IPS-NIHi7 (cell line): ENCODE data around the gene DDX3X.
"Not testable (repeated sequence)": the region's sequence is repeated elsewhere in the genome, so short reads cannot be mapped to it uniquely, and the experiment has no call there.

Experiments
- DNase-seq: peaks from one replicate; pipeline ENCODE4 v3.0.0; 2012; ENCODE audit warnings: mixed read lengths; ENCODE audit errors: extremely low spot score

DDX3X gene

DNA sequence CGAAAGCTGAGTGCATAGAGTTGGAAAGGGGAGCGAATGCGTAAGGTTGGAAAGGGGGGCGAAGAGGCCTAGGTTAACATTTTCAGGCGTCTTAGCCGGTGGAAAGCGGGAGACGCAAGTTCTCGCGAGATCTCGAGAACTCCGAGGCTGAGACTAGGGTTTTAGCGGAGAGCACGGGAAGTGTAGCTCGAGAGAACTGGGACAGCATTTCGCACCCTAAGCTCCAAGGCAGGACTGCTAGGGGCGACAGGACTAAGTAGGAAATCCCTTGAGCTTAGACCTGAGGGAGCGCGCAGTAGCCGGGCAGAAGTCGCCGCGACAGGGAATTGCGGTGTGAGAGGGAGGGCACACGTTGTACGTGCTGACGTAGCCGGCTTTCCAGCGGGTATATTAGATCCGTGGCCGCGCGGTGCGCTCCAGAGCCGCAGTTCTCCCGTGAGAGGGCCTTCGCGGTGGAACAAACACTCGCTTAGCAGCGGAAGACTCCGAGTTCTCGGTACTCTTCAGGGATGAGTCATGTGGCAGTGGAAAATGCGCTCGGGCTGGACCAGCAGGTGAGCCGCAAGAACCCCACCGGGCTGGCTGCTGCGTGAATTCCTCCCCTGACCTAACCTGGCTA lies at the start of gene DDX3X:
DDX3X (plus strand) TSS at position 419 of the 619 bp plus-strand sequence; CDS start at position 510, 91 bp downstream.
- DNase-seq = peak; percentile 49

DNA sequence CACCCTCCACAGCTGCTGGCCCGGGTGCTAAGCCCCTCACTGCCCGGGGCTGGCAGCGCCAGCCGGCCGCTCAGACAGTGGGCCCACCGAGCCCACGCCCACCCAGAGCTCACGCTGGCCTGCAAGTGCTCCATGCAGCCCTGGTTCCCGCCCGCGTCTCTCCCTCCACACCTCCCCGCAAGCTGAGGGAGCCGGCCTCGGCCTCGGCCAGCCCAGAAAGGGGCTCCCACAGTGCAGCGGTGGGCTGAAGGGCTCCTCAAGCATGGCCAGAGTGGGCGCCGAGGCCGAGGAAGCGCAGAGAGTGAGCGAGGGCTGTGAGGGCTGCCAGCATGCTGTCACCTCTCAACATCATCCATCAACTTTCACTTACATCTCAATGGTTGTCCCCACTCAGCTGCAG lies 48.0 kb upstream of the DDX3X start:
- not testable (repeated sequence) for DNase-seq

DNA sequence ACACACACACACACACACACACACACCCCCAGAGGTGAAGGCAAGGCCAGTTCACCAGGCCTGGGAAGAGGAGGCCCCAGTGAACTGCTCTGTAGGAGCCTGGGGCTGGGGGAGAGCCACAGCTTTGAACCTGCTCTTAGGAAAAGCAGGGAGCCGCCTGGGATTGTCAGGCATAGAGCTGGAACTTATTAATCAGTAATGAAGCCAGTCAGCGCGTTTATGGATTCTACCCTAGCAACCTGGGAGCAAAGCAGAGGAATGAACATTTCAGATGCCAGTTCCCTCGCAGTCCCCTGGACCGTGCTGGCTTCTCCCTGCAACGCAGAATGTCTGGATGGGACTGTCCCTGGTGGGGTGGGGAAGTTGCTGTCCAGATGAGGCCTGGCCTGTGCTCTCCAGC lies 45.3 kb upstream of the DDX3X start:
- DNase-seq = no peak

DNA sequence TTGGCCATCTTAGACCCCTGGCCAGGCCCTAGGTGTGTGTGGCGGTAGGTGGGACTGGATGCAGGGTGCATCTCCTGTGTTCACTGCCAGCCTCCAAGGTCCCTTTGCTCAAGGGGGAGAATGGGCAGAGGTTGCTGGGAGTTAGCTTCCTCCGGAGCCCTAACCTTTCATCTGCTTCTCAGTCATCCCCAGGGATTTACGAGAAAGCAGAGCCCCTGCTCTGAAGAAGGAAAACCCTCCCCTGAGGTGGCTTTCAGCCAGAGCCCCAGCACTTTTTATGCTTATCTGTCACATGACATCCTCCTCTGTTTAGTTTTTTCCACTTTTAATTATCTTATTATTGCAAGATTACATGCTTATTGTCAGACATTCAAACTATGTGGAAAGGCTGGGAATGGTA lies 44.9 kb upstream of the DDX3X start:
- DNase-seq = no peak

DNA sequence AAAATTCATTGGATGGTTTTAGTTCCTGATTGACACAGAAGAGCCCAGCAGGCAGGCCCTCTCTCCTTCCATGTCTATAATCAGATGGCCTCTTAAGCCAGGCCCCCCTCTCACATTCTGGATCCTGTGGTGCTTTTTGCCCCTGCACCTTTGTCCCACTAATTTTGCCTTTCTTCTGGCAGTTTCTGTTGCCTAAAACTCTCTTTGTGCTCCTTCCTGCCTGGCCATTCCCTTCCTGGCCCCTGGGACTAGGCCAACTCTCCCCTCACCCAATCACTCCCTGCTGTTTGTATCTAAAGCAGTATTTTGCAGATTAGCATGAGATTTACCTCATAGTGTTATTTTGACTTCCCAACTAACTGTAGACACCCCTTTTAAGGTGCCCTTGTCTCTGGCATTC lies 42.7 kb upstream of the DDX3X start:
- no peak for DNase-seq

DNA sequence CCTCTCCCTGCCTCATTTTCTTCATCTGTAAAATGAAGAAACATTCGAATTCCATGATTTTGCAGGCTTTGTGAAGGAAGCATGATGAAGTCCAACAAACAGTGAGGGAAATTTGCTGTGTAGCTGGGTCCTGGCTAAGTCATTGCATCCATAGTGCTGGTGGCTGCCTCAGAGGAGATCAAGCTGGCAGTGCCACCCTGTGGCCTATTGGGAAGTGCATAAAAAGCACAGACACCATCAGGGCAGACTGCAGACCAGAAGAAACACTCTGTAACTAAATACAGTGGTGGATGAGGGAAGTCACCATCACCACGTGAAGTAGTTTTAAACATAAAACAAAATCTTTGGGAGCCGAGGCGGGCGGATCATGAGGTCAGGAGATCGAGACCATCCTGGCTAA lies 40.7 kb upstream of the DDX3X start:
- no peak for DNase-seq

DNA sequence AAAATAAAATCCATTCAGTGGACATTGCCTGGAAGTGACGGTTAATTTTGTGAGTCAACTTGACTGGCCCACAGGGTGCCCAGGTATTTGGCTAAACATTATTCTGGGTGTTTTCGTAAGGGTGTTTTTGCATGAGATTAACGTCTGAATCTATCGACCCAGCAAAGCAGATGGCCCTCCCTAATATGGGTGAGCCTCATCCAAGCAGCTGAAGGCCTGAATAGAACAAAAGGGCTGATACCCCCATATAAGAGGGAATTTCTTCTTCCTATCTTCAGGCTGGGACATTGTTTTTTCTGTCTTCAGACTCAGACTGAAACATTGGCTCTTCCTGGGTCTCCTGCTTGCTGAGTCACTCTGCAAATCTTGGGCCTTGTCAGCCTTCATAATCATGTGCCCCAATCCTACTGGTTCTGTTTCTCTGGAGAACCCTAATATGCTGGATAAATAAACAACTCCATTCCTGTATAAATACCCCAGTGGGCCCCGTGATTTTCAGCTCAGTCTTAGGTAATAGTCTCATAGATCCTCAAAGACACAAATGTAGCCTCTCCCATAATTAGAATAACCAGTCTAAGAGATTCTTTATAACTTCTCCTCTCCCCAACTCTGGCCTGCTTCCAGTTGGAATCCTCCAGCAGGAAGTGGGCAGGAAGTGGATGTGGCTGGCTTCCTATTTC lies 33.1 kb upstream of the DDX3X start:
- no peak for DNase-seq

DNA sequence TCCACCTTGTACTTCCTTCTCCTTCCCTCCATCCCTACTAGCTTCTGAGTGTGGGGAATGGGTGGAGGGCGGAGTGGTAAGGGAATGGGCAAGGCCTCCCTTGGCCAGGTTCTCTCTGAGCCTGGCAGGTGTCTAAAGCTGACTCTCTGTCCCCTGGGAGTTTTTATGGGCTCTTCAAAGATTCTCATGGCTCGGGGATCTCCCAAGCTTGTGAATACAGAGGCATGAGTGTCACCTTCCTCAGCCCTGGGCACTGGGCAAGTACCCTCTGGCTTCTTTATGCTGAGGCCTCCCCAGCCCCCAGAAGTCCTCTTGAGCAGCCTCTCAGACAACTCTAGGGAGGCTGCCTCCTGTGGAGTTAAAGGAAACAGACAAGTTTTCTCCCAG lies 32.5 kb upstream of the DDX3X start:
- no peak for DNase-seq

DNA sequence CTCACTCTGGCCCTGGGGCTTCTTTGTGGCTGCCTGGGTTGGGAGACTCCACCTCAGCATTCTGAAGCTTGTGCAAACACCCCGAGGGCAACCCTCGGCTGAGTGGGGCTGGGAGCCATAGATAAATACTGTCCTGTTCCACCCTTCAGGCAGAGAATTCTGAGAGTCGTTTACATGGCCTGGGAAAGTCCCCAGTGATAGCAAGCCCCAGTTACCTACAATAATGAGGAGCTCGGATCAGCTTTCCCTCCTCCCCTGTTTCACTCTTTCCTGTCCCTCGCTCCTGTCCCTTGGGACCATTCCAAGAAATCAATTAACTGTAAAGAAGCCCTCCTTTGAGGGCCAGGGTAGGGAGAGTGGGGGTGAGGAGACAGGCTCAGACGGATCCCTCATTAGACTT lies 31.6 kb upstream of the DDX3X start:
- no peak for DNase-seq

DNA sequence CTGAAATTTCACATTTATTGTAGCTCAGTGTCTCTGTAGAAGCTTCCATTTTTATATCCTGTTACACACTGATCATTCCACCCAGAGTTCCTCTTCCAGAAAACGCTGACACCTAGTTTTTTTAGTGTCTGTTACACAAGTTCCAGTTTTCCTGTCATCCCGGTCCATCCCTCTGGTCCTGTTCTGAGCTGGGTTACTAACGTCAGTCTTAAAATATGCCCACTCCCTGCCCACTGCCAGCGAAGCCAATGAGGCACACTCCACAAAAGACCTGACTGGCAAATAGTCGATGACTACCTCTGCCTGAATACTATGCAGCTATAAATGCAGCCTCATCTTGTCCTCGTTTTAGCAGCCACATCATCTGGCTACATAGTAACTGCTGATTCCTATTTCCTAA lies 30.9 kb upstream of the DDX3X start:
- no peak for DNase-seq

DNA sequence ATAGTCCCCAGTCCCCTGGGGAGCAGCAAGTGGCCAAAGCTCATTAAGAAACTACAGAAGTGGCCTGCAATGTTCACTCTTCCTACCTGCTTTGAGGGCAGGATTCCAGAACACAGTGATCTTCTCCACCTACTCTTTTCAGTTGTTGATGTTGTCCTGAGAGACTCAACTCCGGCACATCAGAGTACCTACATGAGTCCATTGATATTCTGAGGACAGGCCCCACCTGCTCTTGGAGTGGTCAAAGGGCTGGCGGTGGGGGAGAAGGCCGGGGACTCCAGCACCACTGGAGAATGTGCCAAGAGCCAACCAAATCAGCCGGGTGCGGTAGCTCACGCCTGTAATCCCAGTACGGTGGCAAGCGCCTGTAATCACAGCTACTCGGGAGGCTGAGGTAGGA lies 29.8 kb upstream of the DDX3X start:
- DNase-seq = no peak

DNA sequence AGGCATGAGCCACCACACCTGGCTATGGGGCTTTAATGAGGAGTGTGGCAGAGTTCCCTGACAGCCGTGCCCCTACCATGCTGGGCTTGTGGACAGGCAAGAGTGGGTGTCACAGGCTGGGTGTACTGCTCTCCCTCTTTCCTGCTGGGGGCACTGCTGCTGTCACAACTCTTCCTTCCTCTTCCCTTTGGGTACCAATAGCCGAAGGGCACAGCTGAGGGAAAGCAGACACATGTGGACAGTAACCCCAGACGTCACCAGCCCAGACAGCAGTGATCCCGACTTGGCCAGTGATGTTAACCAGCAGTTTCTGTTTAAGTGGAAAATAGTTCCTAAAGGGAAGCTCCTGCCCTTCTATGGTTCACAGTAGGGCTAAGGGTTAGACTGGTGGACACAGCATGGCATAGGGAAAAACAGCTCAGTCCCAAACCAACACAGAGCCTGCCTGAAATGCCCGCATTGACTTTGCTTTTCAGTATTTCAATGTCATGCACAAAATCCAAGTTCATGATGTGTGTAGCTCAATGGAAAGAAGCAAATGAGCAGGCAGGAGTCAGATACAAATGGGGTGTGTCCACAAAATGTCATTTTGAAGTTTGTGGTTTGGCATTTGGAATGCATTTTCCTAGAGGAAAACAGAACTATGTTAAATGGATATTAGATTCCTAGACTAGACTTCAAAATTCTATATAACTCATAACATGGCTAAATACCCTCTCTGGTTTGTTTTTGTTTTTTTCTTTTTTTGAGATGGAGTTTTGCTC lies 24.9 kb upstream of the DDX3X start:
- no peak for DNase-seq

DNA sequence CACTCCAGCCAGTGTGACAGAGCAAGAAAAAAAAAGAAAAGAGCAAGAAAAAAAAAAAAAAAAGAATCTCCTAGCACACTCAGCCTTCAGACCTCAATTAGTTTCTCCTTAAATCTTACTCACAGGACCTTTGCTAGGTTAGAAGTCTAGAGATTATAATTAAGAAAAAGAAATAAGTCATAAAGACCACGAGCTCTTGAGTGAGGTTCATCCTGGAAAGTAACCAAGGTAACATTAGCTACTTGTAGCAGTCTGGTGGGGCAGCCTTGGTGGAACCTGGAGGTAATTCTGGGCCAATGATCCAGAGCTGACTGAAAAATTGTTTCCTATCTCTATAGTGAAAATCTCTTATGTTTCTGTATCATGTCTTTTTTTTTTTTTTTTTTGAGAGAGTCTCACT lies 21.2 kb upstream of the DDX3X start:
- no peak for DNase-seq

DNA sequence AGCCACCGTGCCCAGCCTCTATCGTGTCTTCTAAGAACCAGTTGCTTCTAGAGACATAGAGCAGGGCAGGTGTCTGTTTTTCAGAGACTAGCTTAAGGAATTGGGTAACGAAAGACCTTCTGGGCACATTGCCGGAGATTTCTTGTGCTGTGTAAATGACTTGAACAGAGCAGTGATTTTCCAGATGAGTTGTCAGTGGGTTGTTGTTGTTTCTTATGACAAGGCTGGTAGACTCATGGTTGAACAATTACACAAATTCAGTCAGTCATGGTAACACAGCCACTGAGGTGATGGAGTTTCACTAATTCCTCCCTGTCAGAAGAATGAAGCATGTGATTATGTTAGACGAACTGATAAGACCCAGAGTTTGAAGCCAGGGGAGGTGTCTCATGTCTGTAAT lies 20.5 kb upstream of the DDX3X start:
- DNase-seq = no peak

DNA sequence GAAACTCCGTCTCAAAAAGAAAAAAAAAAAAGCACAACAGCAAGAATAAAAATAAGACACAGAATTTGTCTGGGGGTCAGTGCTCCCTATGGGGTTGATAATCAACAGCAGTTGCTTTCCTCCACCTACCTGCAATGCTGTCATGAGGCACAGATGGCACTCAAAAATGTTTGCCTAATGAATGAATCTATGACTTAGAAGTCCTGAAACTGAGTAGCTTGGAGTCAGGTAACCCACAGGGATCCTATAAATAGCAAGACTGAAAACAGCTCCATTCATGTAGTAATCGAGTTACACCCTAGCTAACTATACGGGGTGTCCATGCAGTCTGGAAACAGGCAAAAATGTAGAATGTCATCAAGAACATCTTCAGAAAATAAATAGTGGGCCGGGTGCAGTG lies 19.8 kb upstream of the DDX3X start:
- DNase-seq = no peak

DNA sequence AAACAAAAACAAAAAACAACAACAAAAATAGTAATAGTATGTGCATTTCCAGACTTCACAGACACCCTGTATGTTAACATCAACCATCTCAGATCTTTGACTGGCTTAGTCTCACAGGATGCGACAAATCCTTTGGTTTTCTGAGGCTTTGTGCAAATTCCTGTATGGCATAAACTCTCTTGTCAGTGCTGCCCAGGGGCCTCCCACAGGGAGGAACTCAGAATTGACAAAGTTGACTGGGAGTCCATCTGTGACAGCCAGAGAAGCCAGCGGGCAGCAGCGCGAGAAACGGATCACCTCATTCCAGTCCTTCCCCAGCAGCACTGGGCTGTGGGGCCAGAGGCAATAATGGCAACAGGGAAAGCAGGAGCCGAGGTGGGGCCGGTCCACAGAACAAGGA lies 19.1 kb upstream of the DDX3X start:
- DNase-seq = no peak

DNA sequence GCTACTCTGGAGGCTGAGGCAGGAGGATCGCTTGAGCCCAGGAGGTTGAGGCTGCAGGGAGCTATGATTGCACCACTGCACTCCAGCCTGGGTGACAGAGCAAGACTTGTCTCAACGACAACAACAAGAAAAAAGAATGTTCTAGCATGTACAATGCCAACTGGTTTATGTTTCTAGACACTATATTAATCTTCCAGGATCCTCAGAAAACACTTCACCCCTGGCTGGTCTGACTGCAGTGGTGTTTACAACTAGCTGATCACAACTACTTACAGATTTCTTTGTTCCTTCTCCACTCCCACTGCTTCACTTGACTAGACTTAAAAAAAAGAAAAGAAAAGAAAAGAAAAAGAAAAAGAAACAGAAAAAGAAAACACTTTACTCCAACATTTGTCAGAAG lies 17.7 kb upstream of the DDX3X start:
- not testable (repeated sequence) for DNase-seq

DNA sequence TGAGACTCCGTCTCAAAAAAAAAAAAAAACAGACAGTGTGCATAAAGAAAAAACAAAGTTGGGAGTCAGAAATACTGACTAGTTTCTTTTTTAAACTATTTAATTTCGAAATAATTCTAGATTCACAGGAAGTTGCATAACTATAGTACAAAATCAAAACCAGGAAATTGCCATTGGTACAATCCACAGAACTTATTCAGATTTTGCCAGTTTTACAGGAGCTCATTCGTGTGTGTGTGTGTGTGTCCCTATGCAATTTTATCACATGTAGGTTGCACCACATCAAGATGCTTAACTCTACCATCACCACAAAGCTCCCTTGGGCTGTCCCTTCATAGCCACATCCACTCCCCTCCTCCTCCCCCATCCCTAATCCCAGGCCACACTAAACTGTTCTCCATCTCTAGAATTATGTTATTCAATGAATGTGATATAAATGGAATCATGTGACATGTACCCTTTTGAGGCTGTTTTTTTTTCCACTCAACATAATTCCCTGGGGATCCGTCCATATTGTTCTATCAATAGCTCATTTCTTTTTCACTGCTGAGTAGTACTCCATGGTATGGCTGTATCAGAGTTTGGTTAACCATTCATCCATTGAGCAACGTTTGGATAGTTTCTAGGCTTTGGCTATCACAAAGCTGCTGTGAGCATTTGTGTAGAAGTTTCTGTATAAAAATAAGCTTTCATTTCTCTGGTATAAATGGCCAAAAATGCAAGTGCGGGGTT lies 16.3 kb upstream of the DDX3X start:
- DNase-seq = no peak

DNA sequence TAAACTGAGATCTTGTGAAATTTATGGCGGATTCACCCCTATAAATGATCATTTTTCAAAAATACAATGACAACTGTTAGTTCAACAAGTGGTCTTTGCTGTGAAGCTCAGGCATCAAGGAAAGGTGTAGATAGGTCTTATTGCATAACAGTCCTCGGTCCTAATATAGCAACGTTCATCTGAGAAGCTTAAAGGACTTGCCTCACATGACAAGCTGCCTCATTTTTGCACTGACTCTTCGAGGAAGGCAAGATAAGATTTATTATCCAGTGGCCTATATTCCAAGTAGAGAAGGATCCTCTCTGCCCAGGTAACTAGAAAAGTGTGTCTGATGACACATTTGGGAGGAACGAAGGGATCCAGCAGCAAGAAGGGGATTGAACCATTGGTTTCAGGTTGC lies 13.6 kb upstream of the DDX3X start:
- DNase-seq = no peak

DNA sequence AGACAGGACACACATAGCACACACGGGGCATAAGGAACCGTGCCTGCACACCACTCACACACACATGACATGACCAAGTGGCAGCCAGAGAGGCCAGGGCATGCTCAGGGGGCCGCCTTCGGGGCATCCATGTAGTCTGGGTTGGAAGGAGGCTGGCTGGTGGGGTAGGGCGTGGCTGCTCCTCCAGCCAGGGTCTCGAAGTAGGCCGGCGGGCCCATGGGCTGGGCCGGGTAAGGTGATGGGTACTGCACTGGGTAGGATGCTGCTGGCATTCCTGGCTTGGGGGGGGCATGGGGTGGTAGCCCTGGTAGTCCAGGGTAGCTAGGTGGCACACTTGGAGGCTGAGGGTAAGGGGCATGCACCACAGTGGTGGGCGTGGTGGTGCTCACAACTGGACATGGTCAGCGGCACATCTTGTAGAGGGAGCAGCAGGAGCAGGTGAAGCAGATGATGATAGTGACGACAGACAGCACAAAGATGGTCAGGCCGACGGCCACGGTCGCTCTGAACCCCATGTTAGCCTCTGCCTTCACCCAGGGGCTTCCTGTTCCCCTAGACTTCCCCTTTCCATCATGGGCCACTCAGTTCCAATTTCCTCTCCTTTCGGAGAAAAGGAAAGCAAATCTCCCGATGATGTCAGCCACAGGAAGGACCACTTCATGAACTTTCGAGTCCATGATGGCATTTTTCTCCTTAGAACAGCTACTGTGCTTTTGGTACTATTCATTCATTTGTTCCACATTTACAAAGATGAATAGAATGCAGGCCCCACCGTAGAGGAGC lies 10.9 kb upstream of the DDX3X start:
- DNase-seq = no peak

DNA sequence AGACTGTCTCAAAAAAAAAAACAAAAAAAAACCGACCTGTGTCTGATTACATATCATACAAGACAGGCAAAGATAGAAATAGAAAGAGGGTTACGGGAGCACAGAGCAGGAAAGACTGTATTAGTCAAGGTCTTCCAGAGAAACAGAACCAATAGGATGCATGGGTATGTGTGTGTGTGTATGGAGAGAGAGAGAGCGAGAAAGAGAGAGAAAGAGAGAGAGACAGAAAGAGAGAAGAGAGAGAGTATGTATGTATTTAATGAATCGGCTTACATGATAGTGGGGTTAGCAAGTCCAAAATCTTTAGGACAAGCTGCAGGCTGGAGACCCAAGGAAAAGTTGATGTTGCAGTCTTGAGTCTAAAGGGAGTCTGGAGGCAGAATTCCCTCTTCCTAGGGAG lies 7.5 kb upstream of the DDX3X start:
- no peak for DNase-seq

DNA sequence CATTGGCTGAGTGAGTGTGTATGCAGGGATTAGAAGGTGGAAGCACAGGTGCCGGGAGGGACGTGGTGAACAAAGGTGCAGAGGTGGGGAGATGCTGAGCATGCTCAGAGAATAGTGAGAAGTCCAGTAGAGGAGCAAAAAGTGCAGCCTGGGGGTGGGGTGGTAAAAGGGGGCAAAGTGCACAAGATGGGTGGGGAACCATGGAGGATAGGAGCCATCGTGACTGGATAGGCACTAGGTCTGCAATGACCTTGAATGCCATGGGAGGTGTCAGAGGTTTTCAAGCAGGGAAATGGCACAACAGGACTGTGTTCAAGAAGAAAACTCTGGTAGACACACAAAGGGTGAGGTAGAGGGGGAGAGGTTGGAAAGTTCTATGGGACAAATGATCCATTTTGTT lies 6.6 kb upstream of the DDX3X start:
- DNase-seq = no peak
